Activated T-cell treated with anti-CD3 and anti-CD28 coated beads, Interleukin-2, amount 50 U/mL, for 1 hour (primary cell): ENCODE data around the gene SFXN4.
A peak's percentile ranks its signal among the peaks of the same experiment; 100 is the strongest.
"Not testable (repeated sequence)": the region's sequence is repeated elsewhere in the genome, so short reads cannot be mapped to it uniquely, and the experiment has no call there.

ENCODE experiments used
- DNase-seq: peaks from one replicate; pipeline ENCODE4 v3.0.0-alpha.2; 2020

Gene SFXN4

DNA sequence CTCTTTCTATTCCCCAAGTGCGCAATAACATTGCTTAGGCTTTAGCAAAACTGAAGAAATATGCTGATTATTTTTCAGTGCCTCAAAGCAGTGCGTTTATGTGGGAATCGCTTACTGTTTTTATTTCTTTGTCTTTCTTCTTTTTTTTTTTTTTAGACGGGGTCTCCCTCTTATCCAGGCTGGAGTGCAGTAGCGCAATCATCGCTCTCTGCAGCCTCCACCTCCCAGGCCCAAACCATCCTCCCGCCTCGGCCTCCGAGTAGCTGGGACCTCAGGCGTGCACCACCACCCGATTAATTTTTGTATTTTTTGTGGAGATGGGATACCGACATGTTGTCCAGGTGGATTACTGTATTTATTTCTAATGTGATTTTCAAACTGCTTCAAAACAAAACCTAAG is 60.4 kb downstream of the SFXN4 start:
- no peak for DNase-seq

DNA sequence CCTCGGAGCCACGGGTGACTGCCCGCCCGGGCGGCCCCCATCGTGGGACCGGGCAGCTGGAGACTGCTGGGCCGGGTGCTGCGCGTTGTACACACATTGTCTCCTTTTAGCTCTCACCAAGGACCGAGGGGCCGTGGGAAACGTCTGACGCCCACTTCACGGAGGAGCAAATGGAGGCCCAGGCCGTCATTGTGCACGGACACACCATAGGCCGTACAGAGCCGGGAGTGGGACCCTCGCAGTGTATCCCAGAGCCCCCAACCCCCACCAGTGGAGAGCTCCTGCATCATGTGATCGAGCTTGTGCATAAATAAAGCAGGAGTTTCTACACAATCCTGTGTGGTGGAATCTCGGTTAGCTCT is 60.9 kb downstream of the SFXN4 start:
- DNase-seq: no peak

DNA sequence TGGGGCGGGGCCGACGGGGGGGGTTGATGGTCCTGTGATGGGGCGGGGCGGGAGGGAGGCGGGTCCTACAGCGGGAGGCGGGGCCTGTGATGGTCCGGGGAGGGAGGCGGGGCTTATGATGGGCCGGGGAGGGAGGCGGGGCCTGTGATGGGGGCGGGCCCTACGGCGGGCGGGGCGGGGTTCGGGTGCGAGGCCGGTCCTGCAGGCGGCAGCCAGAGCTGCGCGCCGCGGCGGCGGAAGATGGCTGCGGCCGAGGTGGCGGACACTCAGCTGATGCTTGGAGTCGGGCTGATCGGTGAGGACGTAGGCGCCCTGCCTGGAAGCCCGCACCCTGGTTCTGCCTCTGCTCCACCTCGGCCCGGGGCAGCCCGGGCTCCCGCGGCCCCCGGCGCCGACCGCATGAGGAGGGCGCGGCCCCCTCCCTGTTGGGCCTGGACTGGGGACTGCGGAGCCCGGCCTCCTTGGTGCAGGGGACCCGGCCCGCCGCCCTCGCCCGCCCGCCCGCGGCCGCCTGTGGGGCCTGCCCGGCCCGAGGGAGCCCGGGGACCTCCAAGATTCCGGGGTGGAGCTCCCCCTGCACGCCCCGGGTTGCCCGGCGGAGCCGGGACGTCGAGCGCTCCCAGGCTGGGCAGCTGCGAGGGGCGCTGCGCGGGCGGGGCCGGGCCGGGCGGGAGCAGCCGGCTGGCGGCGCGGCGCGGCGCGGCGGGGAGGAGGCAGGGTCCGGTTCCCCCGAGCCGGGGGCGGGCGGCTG is 61.4 kb downstream of the SFXN4 start, which contains the start of gene DENND10:
Gene DENND10, plus strand, starts transcription at position 211 of the 751 bp plus-strand sequence. Its CDS starts 30 bp downstream, at position 241.
- DNase-seq: peak; percentile 79

DNA sequence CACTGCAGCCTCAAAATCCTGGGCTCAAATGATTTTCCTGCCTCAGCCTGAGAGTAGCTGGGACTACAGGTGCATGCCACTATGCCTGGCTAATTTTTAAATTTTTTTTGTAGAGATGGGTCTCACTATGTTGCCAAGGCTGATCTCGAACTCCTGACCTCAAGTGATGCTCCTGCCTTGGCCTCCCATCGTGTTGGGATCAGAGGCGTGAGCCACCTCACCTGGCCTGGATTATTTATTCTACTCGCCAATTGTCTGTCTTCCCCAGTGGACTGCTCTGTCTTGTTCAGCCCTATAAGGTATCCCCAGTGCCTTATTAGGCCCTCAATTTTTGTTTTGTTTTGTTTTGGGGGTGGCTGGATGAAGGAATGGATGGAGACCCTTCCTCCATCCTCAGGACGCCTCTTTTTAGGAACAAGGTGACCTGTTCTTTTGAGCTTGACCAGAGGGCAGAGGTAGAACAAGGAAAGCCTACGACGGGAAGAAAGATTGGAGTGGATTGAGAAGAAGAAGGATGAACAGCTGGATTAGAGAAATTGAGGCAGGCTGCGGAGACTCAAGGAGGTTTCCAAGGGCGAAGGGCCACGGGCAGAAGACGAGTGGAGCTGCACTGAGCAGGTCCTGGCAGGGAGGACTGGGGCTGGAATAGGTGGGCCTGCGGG is 62.1 kb downstream of the SFXN4 start:
- peak; percentile 24 for DNase-seq

DNA sequence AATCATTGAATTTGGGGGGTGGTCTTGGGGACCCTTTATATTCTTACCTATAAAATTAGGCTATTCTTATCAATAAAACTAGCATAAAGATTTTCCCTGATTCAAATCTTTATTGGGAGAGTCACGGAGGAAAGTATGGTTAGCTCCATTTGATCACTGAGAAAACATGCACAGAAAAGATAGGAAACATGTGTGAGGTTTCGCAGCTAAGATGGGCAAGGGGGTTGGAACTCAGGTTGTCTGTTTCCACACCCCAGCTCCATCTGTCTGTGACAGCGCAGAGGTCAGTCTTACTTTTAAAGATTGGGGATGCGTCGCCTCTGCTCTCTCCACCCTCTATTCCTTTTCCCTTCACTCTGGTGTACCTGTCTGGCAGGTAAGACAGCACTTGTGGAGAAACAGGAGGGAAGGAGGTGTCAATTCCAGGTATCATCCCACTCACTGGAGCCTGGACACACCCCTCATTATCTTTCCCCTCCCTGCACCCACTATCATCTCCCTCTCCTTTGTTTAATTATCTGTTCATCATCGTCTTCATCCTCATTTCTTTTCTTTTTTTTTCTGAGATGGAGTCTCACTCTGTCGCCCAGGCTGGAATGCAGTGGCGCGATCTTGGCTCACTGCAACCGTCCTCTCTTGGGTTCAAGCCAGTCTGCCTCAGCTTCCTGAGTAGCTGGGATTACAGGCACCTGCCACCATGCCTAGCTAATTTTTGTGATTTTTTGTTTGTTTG is 64.0 kb downstream of the SFXN4 start:
- no peak for DNase-seq

DNA sequence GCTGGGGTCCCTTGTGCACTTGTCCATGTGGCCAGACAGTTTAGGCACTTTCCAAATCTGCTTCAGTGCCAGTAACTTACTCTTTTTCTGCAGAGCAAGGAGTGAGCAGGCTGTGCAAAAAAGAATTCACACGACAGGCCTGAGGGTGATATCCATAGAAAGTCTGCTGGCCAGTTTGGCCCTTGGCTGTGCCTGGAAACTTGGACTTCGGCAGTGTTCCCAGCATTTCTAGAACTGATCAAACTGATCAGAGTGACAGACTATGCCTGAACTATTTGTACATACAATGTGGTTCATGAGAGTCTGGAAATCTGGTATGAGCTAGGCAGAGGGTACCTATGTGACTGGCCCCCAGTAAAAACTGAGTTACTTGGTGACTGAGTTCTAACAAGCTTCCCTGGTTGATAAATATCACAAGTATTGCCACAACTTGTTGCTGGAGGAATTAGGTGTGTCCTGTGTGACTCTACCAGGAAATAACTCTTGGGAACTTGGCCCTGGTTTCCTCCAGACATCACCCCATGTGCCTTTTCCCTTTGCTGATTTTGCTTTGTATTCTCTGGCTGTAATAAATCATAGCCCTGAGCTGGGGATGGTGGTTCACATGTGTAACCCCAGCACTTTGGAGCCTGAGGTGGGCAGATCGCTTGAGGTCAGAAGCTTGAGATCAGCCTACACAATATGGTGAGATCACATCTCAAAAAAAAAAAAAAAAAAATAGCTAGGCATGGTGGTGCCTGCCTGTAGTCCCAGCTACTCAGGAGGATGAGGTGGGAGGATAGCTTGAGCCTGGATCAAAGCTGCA is 64.9 kb downstream of the SFXN4 start:
- no peak for DNase-seq

DNA sequence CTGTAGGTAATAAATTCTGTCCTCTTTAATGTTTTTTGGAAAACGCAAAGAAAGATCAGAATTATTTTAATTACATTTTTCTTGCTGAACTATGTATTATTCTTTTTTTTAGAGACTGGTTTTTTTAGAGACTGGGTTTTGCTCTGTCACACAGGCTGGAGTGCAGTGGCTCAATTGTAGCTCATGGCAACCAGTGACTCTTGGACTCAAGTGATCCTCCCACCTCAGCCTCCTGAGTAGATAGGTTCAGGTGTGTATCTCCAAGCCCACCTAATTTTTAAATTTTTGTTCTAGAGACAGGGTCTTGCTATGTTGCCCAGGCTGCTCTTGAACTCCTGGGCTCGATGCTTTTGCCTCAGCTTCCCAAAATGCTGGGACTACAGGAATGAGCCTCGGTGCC is 66.9 kb downstream of the SFXN4 start:
- no peak for DNase-seq

DNA sequence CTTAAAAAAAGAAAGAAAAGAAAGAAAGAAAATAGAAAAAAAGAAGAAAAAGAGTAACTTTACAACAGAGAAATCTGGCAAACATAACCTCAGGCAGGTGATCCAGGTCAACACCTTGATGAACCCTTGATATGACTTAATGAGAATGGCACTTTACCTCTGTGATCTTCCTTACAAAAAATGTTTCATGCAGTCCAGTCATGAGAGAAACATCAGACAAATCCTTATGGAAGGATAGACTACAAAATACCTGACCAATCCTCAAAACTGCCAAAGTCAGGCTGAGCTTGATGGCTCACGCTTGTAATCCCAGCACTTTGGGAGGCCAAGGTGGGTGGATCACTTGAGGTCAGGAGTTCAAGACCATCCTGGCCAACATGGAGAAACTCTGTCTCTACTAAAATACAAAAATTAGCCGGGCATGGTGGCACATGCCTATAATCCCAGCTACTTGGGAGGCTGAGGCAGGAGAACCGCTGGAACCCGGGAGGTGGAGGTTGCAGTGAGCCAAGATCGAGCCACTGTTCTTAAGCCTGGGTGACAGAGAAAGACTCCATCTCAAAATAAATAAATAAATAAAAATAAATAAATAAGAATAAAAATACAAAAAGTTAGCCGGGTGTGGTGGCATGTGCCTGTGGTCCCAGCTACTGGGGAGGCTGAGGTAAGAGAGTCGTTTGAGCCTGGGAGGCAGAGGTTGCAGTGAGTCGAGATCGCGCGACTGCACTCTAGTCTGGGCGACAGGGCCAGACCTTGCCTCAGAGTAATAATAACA is 68.7 kb downstream of the SFXN4 start:
- not testable (repeated sequence) for DNase-seq

DNA sequence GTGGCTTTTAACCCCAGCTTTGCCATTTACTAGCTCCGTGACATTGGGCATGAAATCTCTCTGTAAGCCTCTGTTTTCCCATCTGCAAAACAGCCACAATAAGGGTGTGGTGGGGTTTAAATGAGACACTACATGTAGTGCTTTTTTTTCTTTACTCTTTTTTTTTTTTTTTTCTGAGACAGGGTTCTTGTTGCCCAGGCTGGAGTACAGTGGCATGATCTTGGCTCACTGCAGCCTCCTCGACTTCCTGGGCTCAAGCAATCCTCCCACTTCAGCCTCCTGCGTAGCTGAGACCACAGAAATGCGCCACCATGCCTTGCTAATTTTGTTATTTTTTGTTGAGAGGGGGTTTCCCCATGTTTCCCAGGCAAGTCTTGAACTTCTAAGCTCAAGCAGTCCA is 69.9 kb downstream of the SFXN4 start:
- no peak for DNase-seq

DNA sequence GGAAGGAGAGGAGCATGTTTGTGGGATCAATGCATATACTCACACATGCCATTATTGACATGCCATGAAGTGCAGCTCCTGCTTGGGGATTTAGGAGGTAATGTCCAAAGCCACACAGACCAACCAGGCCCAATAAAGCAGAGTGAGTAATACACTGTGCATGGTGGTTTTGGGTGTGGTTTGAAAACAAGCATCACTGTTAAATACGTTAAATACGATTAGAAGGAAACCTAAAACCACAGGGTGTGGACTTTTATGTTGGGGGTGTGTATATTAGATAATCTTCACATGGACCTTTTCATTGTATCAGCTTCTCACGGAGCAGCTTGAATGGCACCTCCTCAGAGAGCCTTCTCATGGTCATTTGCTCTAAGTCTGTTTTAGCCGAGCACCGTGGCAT is 74.5 kb downstream of the SFXN4 start:
- DNase-seq: peak; percentile 35
